Tracheal epithelial cell (primary cell): ENCODE results near the gene MRPL27. TPM values are rescaled to one million over a fixed set of nuclear protein-coding genes. Genes with fewer than 3 reads are reported as not detected.

Source experiments
- total RNA-seq: library from RNA; depleted of rRNA; stranded (reverse); fragments of >200 nt; gene quantifications from 2 replicates; pipeline ENCODE4 v1.2.1, GENCODE V29; 2014

MRPL27 gene
- total RNA-seq = 71.0 and 79.5 TPM in 2 replicates

DNA sequence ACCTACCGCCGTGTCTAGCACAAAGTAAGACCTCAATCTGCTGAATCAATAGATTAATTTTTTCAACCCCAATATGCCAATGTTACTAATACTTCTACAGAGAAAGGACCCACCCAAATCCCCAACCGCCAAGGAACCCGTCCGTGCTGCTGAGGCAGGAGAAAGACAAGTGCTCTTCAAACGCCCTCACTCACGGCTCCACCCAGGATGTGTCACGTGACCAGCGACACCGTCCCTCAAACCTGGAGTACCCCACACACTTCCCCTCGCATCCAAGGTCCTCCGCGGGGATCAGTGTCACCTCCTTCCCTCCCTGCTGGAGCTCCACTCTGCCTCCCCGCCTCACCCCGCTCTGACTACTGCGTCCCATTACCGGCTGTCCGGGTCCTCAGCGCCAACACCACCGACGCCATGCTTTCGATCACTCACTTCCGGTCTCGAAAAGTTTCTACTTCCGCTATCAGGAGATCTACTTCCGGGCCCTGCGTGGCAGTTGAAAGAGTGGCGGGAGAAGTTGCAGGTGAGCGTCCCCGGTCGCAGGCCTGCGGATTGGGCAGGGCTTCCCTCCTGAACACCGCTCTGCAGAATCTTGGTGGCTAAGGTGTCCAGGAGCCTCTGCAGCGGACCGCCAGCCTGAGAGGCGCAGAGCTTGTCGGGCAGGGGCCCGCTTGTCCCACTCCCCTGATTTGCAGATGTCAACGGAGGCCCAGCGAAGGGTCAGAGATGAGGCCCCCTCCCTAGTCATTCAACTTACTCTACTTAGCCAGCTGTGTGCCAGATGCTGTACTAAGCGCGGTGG lies at the start of gene MRPL27, which contains the start of gene EME1:
Gene MRPL27, minus strand, starts transcription at position 427 of the 799 bp plus-strand sequence. Its CDS starts 14 bp downstream, at position 413.
Gene EME1, plus strand, starts transcription at position 472 of the 799 bp plus-strand sequence. CDS start 1,980 bp downstream, outside the sequence.

DNA sequence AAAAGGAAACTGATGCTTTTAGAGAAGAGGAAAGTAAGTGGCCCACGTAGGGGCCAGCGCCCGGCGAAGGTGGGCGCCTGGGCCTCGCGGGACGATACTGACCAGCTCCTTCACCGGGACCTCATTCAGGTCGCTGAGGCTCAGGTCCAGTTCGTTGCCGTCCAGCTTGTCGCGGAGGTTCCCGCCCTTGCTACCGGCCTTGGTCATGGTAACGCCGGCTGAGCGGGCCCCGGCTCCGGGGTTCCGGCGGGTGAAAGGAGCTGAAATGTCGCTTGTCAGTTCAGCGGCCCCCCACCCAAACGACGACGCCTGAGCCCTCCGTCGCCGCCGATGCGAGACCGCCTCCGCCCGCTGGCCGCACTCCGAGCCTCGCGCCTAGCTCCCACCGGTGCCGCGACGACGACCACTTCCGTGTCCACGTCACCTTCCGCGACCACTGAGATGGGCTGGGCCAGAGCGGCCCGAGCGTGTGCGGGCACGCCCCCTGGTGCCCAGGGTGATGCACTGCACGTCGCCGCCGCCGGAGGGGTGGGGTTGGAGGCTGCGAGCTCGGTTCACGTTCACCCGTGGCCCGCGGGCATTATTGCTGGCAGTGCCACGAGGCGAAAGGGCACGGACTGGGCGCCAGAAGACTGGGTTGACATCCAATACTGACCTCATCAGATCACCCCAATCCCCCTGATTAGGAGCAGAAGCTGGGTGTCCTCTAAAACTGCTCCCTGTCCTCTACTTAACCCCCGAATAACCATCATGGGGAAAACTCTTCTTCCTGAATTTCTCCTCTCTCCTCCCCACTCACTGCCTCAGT lies 24.3 kb upstream of the MRPL27 start, which contains the start of gene LRRC59:
Gene LRRC59, minus strand, starts transcription at position 413 of the 808 bp plus-strand sequence. Its CDS starts 206 bp downstream, at position 207.

DNA sequence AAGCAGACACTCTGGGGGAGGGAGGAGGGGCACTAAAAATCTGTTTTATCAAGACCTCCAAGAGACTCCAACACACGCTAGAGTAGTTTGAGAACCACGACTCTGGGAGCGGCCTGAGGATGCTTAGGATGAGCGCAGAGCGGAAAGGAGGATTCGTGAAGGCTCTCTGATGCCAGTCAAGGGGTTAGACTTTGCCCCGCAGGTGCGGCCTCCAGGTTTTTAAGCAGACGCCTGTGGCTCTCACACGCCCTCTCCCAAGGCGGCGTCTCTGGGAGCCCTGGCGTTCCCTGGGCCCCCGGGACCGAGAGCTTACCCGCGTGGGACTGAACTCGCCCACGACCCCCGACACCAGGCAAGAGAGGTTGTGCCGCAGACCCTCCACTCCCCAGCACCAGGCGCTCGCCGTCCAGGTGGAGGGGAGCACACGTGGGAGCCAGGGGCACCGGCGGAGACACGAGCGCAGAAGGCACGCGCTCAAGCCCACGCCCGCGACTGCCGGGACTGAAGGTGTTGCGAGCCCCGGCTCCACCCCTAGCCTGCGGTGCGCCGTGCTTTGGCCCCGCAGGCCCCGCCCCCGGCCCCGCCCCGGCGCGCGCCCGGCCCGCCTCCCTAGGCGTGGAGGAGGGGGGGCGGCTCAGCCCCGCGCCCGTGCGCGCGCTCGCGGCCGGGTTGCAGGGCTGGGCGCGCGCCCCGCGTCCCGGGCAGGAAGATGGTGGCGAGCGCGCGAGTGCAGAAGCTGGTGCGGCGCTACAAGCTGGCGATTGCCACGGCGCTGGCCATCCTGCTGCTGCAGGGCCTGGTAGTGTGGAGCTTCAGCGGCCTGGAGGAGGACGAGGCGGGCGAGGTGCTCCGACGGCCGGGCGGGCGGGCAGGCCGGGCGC lies 27.3 kb downstream of the MRPL27 start, which contains the start of gene XYLT2:
Gene XYLT2, plus strand, starts transcription at position 695 of the 881 bp plus-strand sequence. Its CDS starts 15 bp downstream, at position 710.

Other genes starting within 250 kb of the MRPL27 start
- 0.21 and 0.24 TPM in 2 replicates for gene SAMD14, start 243.0 kb downstream of the MRPL27 start, total RNA-seq
- gene PPP1R9B, start 222.5 kb downstream of the MRPL27 start, total RNA-seq = 17.8 and 18.8 TPM in 2 replicates
- not detected in 2 replicates for gene SGCA, start 207.2 kb downstream of the MRPL27 start, total RNA-seq
- 3.2 and 28.4 TPM in 2 replicates for gene COL1A1, start 171.6 kb downstream of the MRPL27 start, total RNA-seq
- 0.85 and 0.96 TPM in 2 replicates for gene TMEM92, start 98.7 kb downstream of the MRPL27 start, total RNA-seq
- gene XYLT2, start 27.1 kb downstream of the MRPL27 start, total RNA-seq = 31.8 and 41.4 TPM in 2 replicates
- 0.48 TPM in 1 of 2 replicates, not detected in the other for gene EME1, start within 50 bp of the MRPL27 start, total RNA-seq
- 137 and 209 TPM in 2 replicates for gene LRRC59, start 24.3 kb upstream of the MRPL27 start, total RNA-seq
- gene ACSF2, start 53.0 kb upstream of the MRPL27 start, total RNA-seq = 18.5 and 29.6 TPM in 2 replicates
- gene CHAD, start 95.7 kb upstream of the MRPL27 start, total RNA-seq = not detected in 2 replicates
- 9.9 and 14.1 TPM in 2 replicates for gene RSAD1, start 105.7 kb upstream of the MRPL27 start, total RNA-seq
- gene MYCBPAP, start 135.3 kb upstream of the MRPL27 start, total RNA-seq = 0.43 and 0.96 TPM in 2 replicates
- gene EPN3, start 159.6 kb upstream of the MRPL27 start, total RNA-seq = 10.7 and 11.1 TPM in 2 replicates
- gene SPATA20, start 174.0 kb upstream of the MRPL27 start, total RNA-seq = 27.9 and 38.6 TPM in 2 replicates
- gene CACNA1G, start 187.5 kb upstream of the MRPL27 start, total RNA-seq = not detected in 2 replicates